GM21528 (cell line): ENCODE results near the gene RINT1.
"Not testable (repeated sequence)": the region's sequence is repeated elsewhere in the genome, so short reads cannot be mapped to it uniquely, and the experiment has no call there.

ENCODE experiments used
- ATAC-seq: cut with Tn5 transposase; IDR thresholded peaks from one replicate; pipeline ENCODE4 v1.9.1; 2021; ENCODE audit warnings: mild to moderate bottlenecking, moderate library complexity; ENCODE audit not compliant: unreplicated experiment, low FRiP score

The RINT1 gene

DNA sequence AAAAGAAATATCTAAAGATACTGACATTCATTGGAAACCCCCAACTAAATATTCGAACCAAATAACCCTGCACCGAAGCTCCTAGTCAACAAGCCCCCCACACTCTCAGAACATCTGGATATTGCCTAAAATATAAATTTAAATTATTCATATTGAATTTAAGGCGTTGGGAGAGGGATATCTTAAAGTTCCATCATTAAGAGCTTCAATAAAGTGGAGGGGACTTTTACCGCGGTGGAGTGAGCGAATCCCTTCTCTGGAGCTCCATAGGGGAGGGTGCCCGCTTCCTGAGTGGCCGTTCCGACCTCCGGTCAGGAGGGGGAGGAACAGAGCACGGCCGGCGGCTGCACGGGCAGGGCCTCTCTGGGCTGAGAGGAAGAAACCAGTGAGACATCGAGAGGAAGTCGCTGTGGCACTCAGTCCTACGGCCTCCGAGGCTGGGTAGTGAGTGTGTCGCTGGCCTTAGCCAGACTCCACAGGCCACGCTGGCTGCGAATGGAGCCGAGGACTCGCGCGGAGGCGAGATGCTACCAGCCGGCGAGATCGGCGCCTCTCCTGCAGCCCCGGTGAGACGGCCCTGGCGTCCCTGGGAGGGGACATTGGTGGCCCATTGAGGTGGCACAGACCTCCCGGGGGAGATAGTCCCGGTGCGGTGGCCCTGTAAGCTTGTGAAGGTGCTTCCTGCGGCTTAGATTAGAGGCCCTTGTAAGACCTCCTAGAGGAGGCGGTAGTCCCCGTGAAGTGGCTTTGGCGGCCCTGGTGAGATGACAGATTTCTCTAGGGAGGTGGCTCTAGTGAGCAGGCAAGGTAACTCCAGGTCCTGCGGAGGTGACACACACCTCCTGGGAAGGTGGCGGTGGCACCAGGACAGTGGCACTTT is at the start of gene RINT1:
TSS of gene RINT1 (plus strand) at position 410 of the 880 bp plus-strand sequence. CDS start at position 525, 115 bp downstream.
- ATAC-seq: peak; percentile 97

DNA sequence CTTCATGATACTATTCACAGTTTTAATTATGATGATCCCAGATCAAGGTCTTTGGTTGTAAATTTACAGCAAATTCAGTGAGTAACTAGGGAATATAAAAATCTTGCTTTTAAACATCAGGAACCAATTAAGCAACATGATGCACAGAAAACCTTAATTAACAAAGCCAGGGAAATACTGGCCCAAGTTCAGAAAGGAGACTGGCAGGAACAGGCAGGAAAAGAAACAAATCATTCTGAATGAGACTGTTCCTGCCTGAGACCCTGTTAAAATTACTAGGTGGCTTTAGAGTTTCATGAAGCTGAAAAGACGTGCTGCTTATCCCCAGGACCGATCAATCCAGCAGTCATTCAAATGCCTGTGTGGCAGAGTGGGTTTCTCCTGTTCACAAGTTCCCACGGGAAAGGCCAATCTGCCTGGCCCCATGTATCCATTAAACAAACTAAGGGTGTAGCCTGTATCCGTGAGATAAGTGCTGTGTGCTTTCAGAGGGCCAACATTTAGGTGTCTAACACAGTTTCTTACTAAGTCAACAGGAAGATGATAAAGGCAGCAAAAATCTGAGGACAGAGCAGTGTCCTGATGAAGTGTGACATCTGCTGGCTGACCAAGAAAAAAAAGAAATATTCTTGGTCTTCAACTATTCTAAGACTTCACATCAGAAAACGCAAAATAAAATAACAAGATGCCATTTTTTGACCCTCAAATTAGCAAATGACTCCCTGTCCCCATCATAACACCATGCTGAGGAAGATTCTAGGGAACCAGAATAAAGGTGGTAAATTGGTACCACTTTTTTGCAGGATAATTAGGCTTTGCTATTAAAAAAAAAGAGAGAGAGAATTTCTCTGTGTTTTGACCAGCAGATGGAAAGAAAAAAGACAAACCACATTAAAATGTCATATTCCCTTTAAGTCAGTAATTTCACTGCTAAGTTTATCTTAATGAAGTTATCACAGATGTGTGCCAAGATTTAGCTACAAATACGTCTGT is 44.1 kb upstream of the RINT1 start:
- no peak for ATAC-seq

DNA sequence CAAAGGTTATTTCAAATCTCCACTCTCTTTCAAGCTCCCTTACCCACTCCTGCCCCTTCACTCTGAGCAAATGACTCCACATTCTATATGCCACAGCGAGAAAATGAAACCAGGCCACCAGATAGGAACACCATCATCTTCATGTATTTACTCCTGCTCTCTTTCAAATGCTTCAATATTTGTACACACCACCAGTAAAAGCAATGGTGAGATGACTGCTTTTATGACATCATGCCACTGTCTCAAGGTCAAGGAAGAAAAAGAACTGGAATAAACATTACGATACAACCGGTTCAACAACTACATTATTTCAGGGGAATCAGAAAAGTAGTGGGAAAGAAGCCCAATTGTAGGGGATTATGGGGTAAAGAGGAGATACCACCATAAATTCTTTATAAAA is 42.6 kb upstream of the RINT1 start:
- no peak for ATAC-seq

DNA sequence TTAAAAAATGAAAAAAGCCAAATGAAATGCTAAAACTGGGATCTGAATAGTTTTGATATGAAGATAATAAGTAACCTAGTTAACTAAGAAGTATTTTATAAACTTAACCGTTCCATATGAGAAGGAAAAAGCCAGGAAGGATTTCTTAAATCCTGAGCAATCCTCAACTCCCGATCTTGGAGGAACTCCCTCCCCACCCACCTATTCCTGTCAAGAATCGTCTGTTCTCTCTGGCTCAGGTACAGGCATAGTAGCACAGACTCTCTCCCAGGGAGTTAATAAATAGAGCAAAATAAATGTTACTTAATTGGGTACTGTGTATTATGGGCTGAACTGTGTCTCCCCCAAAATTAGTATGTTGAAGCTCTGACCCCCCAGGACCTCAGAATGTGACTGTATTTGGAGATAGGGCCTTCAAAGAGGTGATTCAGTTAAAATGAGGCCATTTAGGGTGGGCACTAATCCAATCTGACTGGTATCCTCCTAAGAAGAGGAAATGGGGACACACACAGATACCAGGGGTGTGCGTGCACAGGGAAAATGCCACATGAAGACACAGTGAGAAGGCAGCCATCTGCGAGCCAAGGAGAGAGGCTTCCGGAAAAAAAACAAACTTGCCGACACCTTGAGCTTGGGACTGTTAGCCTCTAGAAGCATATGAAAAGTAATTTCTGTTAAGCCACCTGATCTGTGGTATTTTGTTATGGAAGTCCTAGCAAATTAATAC is 38.6 kb upstream of the RINT1 start:
- ATAC-seq: no peak

DNA sequence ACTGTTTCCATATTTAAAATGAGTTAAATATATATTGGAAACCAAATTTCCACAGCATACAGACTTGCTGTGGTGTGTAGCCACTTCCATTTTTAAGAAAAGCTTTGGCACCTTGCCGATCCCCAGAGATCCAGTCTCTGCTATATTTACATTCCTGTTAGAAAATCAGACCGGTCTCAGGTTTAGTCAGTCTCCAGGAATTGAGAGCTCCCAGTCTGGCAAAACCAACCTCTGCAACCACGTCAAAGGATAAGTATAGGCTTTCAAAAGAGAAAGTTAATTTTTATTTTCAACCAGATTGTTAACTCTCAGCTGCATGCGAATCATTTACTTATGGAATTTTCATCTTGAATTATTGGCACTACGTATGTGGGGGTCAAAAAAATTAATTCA is 38.1 kb upstream of the RINT1 start:
- no peak for ATAC-seq

DNA sequence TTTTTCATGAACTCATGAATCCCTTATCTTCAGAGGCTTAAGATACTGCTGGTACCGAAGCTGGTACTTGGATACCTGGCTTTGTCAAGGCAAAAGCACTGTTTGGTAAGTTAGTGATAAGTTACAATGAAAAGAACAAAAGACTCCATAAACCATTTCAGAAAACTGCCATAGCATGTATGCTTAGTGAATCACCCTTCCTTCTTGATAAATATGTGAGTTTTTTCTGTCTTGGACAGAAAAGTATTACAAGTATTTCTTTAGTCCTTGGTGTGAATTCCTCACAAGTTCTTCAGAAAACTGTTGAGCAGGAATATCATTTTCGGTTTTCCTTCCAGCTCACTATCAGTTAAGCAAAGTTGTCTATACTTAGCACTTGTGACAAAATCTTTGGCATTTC is 35.5 kb upstream of the RINT1 start:
- ATAC-seq: no peak

DNA sequence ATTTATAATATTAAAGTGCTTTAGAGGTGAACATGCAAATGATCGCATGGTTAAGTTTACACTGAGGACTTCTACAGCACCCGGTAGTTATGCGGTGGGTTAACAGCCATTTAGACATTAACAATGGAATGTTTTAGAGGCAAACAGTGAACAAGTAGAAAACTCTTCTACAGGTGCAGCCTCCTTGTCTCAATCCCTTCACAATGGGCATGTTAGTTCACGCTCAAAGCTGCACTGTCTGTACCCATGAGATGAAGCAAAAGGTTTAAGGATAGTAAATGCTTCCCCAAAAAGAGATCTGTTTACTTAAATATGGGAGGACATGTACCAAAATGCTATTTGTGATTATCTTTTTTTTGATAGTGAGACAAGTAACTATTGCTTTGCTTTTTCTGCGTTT is 35.0 kb upstream of the RINT1 start:
- ATAC-seq: no peak

DNA sequence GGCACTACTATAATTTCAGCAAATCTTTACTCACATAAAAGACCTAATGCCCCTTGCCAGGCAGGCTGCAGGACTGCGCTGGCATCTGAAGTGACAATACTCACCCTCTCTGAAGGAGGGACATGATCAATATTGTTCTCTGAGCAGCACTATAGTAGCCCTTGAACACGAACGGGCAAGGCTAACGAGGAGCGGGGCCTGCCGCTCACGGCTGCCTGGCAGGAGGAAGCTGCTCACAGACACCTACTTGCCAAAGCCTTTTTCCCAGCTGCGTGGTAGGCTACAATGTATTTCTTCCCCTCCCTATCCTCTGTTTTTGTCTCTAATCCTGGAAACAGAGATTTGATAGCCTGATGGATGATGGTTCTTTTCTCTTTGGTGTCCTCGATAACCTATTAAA is 29.8 kb upstream of the RINT1 start:
- ATAC-seq: no peak

DNA sequence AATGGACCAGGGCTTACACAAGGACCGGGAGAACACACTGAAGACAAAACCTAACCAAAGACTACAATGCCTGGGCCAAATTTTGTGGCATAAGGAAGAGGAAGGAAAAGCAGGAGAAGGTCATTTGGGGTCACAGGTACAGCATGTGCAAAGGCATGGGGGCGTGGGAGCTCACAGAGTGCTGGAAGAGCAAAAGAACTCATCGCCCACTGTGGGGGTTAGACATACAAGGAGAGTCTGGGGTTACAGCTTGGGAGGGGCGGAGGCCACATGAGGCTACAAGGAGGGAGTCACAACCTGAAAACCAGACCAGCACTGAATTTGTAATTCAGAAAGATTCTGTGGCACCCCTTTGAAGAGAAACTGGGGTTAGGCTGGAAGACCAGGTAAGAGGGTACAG is 19.6 kb upstream of the RINT1 start:
- ATAC-seq: no peak

DNA sequence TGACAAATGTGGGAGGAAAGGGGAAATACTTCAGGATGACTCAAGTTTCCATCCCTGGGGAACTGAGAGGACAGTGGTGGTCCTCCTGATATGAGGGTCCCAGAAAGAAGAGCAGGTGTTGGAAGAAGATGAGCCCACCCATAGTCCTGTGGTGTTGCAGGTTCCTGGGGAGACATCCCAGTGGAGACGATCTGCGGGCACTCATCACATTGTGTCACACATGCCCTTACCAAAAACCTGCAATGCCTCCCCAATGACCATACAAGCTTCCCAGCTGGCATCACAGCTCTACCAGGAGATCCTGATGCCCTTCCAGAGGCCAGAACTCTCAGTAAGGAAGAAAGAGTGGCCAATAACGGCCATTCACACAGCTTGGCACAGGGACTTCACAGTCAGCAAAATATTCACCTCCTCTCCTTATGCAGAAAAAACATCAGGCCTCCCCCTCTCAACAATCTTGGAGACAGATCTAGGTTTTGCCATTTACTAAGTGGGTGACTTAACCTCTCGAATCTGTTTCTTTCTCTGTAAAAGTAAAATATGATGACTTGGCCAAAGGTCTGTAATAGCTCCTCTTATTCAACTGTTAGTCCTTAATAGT is 19.0 kb upstream of the RINT1 start:
- no peak for ATAC-seq

DNA sequence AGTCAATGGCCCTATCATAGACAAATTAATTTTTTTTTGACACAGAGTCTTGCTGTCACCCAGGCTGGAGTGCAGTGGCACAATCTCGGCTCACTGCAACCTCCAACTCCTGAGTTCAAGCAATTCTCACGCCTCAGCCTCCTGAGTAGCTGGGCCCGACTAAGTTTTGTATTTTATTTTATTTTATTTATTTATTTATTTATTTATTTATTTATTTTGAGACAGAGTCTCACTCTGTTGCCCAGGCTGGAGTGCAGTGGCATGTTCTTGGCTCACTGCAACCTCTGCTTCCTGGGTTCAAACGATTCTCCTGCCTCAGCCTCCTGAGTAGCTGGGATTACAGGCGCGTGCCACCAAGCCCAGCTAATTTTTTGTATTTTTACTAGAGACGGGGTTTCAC is 16.4 kb upstream of the RINT1 start:
- not testable (repeated sequence) for ATAC-seq

DNA sequence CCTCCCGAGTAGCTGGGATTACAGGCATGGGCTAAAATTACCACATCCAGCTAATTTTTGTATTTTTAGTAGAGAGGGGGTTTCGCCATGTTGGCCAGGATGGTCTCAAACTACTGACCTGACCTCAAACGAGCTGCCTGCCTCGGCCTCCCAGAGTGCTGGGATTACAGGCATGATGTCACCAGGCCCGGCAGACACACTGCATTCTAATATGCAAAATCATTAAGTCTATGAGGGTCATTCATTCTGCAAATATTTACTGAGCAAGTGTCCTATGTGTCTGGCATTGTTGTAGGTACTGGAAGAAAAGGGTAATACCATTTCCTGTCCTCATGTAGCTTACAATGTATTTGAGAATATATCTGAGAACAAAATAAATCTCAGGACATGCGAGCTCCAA is 12.6 kb upstream of the RINT1 start:
- ATAC-seq: no peak

DNA sequence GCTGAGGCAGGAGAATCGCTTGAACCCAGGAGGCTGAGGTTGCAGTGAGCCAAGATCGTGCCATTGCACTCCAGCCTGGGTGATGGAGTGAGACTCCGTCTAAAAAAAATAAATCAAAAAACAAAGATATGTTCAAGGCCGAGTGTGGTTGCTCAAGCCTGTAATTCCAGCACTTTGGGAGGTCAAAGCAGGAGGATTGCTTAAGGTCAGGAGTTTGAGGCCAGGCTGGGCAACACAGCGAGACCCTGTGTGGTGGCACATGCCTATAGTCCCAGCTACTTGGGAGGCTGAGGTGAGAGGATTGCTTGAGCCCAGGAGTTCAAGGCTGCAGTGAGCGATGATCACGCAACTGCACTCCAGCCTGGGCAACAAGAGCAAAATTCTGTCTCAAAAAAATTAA is 11.4 kb upstream of the RINT1 start:
- not testable (repeated sequence) for ATAC-seq

DNA sequence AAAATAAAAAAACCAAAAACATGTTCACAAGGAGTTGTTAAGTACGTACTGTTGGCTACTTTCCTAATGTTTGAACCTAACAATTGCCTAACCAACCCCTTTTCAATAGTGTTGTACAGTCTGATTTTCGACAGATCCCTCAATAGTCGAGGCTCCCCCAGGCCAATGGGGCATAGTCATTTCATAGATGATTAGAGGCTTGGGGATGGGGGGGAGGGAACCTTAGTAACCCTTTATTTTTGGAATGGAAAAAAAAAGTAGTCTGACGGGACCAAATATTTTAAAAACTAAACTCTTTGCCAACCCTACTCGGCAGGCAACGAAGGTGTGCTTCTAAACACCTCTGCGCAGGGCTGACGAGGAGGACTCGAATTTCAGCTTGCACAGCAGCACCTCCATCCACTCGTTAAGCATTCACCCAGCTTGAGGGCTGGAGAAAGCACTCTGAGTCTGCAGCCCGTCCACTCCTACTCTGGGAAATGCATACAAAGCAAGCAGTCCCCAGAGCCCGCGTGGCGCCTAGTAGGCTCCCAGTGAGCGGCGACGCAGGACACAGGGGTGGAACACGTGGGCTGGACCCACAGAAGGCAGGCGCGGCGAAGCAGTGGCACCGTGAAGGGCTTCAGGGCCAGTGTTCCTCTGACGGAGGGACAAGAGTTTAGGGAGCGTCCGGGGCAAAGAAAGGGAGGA is 10.8 kb upstream of the RINT1 start:
- peak; percentile 45 for ATAC-seq

DNA sequence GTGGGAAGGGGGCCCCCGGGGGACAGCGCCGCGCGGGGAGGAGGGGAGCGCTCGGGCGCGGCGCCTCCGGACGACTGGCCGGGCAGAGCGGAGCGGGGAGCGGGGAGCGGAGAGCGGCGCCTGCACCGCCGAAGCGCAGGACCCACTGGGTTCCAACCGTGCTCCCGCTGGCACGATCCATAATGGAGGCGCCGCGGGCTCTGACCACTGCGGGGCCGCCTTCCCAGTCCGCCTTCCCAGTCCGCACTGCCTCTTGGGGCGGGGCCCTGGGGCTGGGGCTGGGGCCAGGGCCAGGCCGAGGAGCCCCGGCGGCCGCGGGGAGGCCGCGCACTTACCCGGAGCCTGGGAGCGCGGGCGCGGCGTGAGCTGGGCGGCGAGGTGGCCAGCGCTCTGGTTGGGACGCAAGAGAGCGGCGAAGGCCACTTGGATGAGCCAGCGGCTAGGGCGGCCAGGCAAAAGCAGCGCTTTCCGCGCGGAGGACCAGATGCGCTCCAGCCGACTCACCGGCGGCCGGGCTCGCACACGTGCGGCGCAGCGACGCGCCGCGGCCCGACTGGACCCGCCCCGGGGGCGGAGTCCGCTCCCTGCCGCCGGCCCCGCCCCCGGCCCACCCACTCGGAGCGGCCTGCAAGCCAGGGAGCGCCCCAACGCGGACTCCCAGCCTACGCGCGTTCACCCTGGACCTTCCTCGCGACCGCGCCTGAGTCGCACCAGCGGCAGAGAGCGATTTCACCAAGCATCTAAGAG is 10.1 kb upstream of the RINT1 start, which contains the start of gene PUS7:
TSS of gene PUS7 (minus strand) at position 555 of the 747 bp plus-strand sequence. CDS start 13,759 bp downstream, outside the sequence.
- peak; percentile 92 for ATAC-seq

DNA sequence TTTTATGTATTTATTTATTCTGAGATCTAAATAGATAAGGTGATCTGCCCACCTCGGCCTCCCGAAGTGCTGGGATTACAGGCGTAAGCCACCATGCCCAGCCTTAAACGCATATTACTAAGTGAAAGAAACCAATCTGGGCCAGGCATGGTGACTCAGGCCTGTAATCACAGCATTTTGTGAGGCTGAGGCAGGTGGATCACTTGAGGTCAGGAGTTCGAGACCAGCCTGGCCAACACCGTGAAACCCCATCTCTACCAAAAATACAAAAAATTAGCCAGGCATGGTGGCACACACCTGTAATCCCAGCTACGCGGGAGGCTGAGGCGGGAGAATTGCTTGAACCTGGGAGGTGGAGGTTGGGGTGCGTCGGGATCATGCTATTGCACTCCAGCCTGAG is 7.6 kb upstream of the RINT1 start:
- not testable (repeated sequence) for ATAC-seq

DNA sequence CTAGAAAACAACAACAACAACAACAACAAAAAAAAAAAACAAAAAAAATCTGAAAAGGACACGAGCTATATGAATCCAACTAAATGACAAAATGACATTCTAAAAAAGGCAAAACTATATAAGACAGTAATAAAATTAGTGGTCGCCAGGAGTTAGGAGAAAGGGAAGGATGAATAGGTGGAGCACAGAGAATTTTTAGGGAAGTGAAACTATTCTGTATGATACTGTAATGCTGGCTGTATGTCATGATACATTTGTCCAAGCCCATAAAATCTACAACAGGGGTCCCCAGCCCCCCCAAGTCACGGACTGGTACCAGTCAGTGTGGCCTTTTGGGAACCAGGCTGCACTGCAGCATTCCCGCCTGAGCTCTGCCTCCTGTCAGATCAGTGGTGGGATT is 7.2 kb upstream of the RINT1 start:
- no peak for ATAC-seq

DNA sequence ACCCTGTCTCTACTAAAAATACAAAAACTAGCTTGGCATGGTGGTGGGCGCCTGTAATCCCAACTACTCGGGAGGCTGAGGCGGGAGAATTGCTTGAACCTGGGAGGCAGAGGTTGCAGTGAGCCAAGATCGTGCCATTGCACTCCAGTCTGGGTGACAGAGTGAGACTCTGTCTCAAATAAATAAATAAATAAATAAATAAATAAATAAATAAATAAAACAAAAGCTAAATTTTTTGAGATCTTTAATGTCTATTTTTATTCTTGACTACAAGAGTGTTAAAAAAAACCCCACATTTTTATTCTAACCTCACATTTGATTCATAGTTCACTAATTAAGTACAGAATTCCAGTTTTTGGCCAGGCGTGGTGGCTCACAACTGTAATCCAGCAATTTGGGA is 4.3 kb upstream of the RINT1 start:
- ATAC-seq: not testable (repeated sequence)

DNA sequence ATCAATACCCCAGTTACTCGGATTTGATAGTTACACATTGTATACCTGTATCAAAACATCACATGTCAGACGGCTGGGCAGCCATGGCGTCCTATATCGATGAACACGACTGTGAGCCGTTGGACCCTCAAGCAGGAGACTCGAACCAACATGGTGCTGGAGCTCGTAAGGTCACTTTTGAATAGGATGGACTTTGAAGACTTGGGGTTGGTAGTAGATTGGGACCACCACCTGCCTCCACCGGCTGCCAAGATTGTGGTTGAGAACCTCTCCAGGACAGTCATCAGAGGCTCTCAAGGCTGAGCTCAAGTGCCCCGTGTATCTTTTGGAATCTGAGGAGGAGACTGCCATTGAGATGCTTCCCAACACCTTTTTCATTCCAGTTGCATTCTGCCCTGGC is 1.9 kb upstream of the RINT1 start:
- ATAC-seq: no peak
